CD4-positive, alpha-beta T cell (primary cell): ENCODE measurements around the gene CFAP298. TPM values are rescaled to one million over a fixed set of nuclear protein-coding genes. Genes with fewer than 3 reads are reported as not detected.

Experiments used
- ATAC-seq: fragments of 200-7000 bp; cut with Tn5 transposase; one replicate; pipeline ENCODE4 v1.10.0; 2022; ENCODE audit warnings: mild to moderate bottlenecking; ENCODE audit not compliant: poor library complexity
- CTCF ChIA-PET: fragments of 350-600 bp; sonication (Branson Sonifier 250); formaldehyde crosslinking; loops from one replicate; lab custom pipeline; 2021; ENCODE audit warnings: antibody characterized with exemption, inconsistent platforms; lab: Charles Lee
- POLR2A ChIA-PET: fragments of 350-600 bp; sonication (Branson Sonifier 250); formaldehyde crosslinking; loops from one replicate; lab custom pipeline; 2021; ENCODE audit warnings: antibody characterized with exemption, inconsistent platforms; lab: Charles Lee
- DNase-seq, 14 experiments: peaks; one replicate each; pipeline ENCODE4 v3.0.0-alpha.2; 2013 to 2020; ENCODE audit warnings: mixed read lengths in 2 of 14
- H3K27ac ChIP-seq, 2 donors: one replicate each; pipeline versions ENCODE4 v1.5.1 to v1.7.0; 2013; ENCODE audit warnings: low read length in 2 of 2, low read depth in 1 of 2, mild to moderate bottlenecking in 1 of 2
- H3K27me3 ChIP-seq, 2 experiments: 1 replicate in 1 of 2; 2 replicates in 1 of 2; pipeline versions ENCODE4 v1.6.1 to v1.7.0; 2013; ENCODE audit warnings: low read length in 2 of 2, control low read depth in 1 of 2, mild to moderate bottlenecking in 1 of 2, moderate library complexity in 1 of 2; ENCODE audit not compliant: insufficient read depth in 2 of 2, control insufficient read depth in 1 of 2
- H3K36me3 ChIP-seq: one replicate; pipeline ENCODE4 v1.6.1; 2013; ENCODE audit warnings: low read length, control low read depth; ENCODE audit not compliant: insufficient read depth
- H3K4me1 ChIP-seq: one replicate; pipeline ENCODE4 v1.6.1; 2013; ENCODE audit warnings: low read length, control low read depth; ENCODE audit not compliant: insufficient read depth
- H3K4me3 ChIP-seq: one replicate; pipeline ENCODE4 v1.5.1; 2013; ENCODE audit warnings: mild to moderate bottlenecking, low read length, moderate library complexity
- H3K9me3 ChIP-seq, 2 experiments: 1 replicate in 1 of 2; 2 replicates in 1 of 2; pipeline versions ENCODE4 v1.6.1 to v1.7.0; 2013; ENCODE audit warnings: low read length in 2 of 2, mild to moderate bottlenecking in 2 of 2, control low read depth in 1 of 2, moderate library complexity in 1 of 2; ENCODE audit not compliant: control insufficient read depth in 1 of 2, insufficient read depth in 1 of 2
- H3K27ac Mint-ChIP-seq: one replicate; pipeline ENCODE4 v1.8.0; 2020; ENCODE audit warnings: mixed read lengths
- H3K27me3 Mint-ChIP-seq: one replicate; pipeline ENCODE4 v1.8.0; 2021; ENCODE audit warnings: mixed read lengths
- H3K36me3 Mint-ChIP-seq: one replicate; pipeline ENCODE4 v1.8.0; 2021; ENCODE audit warnings: low read depth, mixed read lengths
- H3K4me1 Mint-ChIP-seq: one replicate; pipeline ENCODE4 v1.8.0; 2021; ENCODE audit warnings: low read depth, mixed read lengths
- H3K4me3 Mint-ChIP-seq: one replicate; pipeline ENCODE4 v1.8.0; 2020; ENCODE audit warnings: mild to moderate bottlenecking, mixed read lengths
- H3K9me3 Mint-ChIP-seq: one replicate; pipeline ENCODE4 v1.8.0; 2020; ENCODE audit warnings: mixed read lengths
- CTCF ChIP-seq: fragments of 200-600 bp; IDR thresholded peaks from one replicate; pipeline ENCODE4 v1.8.0; 2022; ENCODE audit warnings: antibody characterized with exemption, mild to moderate bottlenecking
- intact Hi-C, 2 experiments: fragments of 100-400 bp; cut with DNase I in 1 of 2; cut with micrococcal nuclease in 1 of 2; formaldehyde crosslinking; loops; one replicate each; pipeline versions ENCODE4 v1.15.1 to v1.9.0; 2023 to 2025; cut with DNase I, micrococcal nuclease
- total RNA-seq, 174 experiments: library from RNA in 2 of 174; stranded (reverse) in 2 of 174; gene quantifications; one replicate each; pipeline ENCODE4 v1.2.3 and lab custom pipeline; 2021 to 2026

CFAP298 gene
- total RNA-seq, 2 experiments from 2014 or later: 7.6 to 9.4 TPM

GRCh38 chr21:32578107-32578691 lies 34.0 kb downstream of the CFAP298 start:
- Histone ChIP-seq H3K36me3 (no peaks in the 10 kb centered on the region), H3K4me3 (no peak overlapping the region), H3K27me3 (no peaks in the 10 kb centered on the region), H3K27ac (no peak overlapping the region), H3K9me3 (no peaks in the 10 kb centered on the region), H3K4me1 (peaks cover 2% of the 10 kb centered on the region)
- ChIA-PET POLR2A (interaction anchor here (0.6 kb wide), 1 partner anchor 28 kb away, joined by 3 read pairs; no protein-coding TSS in a partner anchor), CTCF (interaction anchor here (0.7 kb wide), 1 partner anchor 175 kb away, joined by 3 read pairs; no protein-coding TSS in a partner anchor)
- Mint-ChIP-seq H3K4me1 (no peaks in the 10 kb centered on the region), H3K27me3 (no peaks in the 10 kb centered on the region), H3K27ac (no peak overlapping the region), H3K9me3 (no peaks in the 10 kb centered on the region), H3K36me3 (no peaks in the 10 kb centered on the region), H3K4me3 (no peak overlapping the region)
- DNase-seq (peak in 6 of 14 experiments; percentile 5 to 52 (median 30)), ATAC-seq (no peak)
- no peak for TF ChIP-seq CTCF
- intact Hi-C loops: no loop called here

GRCh38 chr21:32576011-32576410 lies 36.2 kb downstream of the CFAP298 start:
- no peak overlapping the region for H3K4me3 ChIP-seq
- H3K27me3 ChIP-seq: no peaks in the 10 kb centered on the region
- DNase-seq (no peak), ATAC-seq (no peak)
- H3K4me1 ChIP-seq: peaks cover 2% of the 10 kb centered on the region
- H3K4me1 Mint-ChIP-seq: no peaks in the 10 kb centered on the region
- no peak overlapping the region for H3K4me3 Mint-ChIP-seq
- POLR2A ChIA-PET: no interaction called here
- H3K36me3 Mint-ChIP-seq: no peaks in the 10 kb centered on the region
- no peaks in the 10 kb centered on the region for H3K9me3 Mint-ChIP-seq
- intact Hi-C loops: no loop called here
- H3K27me3 Mint-ChIP-seq: no peaks in the 10 kb centered on the region
- no peaks in the 10 kb centered on the region for H3K9me3 ChIP-seq
- no peaks in the 10 kb centered on the region for H3K36me3 ChIP-seq
- no peak for TF ChIP-seq CTCF
- H3K27ac ChIP-seq: no peak overlapping the region
- CTCF ChIA-PET: no interaction called here
- H3K27ac Mint-ChIP-seq: no peak overlapping the region

- ChIA-PET POLR2A (no interaction called here), CTCF (no interaction called here)
- H3K9me3 Mint-ChIP-seq: no peaks in the 10 kb centered on the region
- no peaks in the 10 kb centered on the region for H3K9me3 ChIP-seq
- no peaks in the 10 kb centered on the region for H3K36me3 Mint-ChIP-seq
- no peak overlapping the region for H3K4me3 Mint-ChIP-seq
- peaks cover 4% of the 10 kb centered on the region for H3K4me1 Mint-ChIP-seq
- no peak overlapping the region for H3K27ac Mint-ChIP-seq
- TF ChIP-seq CTCF: no peak
- no peak overlapping the region for H3K27ac ChIP-seq
- H3K4me3 ChIP-seq: no peak overlapping the region
- no peaks in the 10 kb centered on the region for H3K27me3 Mint-ChIP-seq
- no peaks in the 10 kb centered on the region for H3K36me3 ChIP-seq
- no peak for DNase-seq
- peaks cover 6% of the 10 kb centered on the region for H3K4me1 ChIP-seq
- no peaks in the 10 kb centered on the region for H3K27me3 ChIP-seq
- ATAC-seq: no peak
- intact Hi-C loops: loop anchor here in 1 of 2 experiments (5.0 kb wide), 1 partner anchor 83 kb away; no protein-coding TSS in a partner anchor
Measured at GRCh38 chr21:32574946-32575925, 36.9 kb downstream of the CFAP298 start.
